Kidney epithelial cell (primary cell): ENCODE data around the gene CSPG5. TPM values are rescaled to one million over a fixed set of nuclear protein-coding genes. Genes with fewer than 3 reads are reported as not detected.

Source experiments
- DNase-seq: peaks from one replicate; pipeline ENCODE4 v3.0.0-alpha.2; 2010; ENCODE audit warnings: low read depth
- H3K27me3 ChIP-seq: 2 replicates; pipeline ENCODE4 v1.6.0; 2011; ENCODE audit warnings: low read length; ENCODE audit not compliant: control insufficient read depth, insufficient read depth
- H3K36me3 ChIP-seq: 2 replicates; pipeline ENCODE4 v1.5.1; 2011; ENCODE audit warnings: low read length; ENCODE audit not compliant: control insufficient read depth, insufficient read depth
- H3K4me3 ChIP-seq: 2 replicates; pipeline ENCODE4 v1.5.1; 2011; ENCODE audit warnings: low read depth, mild to moderate bottlenecking, control low read depth, low read length
- CTCF ChIP-seq: IDR thresholded peaks from 2 replicates; pipeline ENCODE4 v1.5.1; 2011; ENCODE audit warnings: mild to moderate bottlenecking, moderate library complexity, low read length, control low read depth, inconsistent platforms; ENCODE audit not compliant: insufficient read depth, poor library complexity, severe bottlenecking
- total RNA-seq: library from RNA; depleted of rRNA; stranded (reverse); fragments of >200 nt; gene quantifications from 2 replicates; pipeline ENCODE4 v1.2.3, GENCODE V29; 2015

Gene CSPG5
- total RNA-seq, 1 donor from 2014 or later = 0.71 TPM

DNA sequence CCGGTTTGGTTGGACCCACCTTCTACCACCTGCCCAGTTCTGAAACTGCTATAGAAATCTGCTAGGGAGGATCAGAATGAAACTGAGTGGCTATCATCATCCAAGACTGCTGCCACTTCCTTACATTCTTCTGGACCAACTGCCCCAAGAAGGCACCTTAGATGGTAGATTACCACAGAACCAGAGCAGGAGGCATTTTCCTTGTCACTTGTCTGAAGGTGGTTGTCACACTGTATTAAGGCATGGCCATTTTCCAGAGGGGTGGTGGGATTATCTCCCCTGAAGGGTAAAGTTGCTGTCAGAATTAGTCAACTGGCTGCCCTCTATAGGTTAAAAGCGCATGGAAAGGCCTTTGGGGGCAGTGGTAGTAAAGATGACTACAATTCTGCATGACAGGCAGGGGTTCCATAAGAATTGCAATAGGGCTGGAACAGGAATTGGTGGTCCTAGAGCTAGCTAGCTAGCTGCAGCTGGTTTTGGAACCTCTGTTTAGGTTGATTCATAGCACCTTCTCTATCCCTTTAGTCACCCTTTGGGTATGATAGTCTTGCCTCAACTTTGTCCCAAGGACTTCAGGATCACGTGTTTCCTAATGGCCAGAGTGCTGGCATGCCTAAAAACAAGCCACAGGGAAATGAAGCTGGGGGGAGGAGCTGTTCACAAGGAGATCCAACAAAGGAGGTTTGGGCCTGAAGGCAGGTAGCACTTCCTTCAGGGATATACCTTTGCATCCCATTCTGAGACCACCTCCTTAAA is 4.8 kb upstream of the CSPG5 start:
- no peak overlapping the region for H3K4me3 ChIP-seq
- H3K36me3 ChIP-seq = peaks cover 2% of the 10 kb centered on the region
- DNase-seq = no peak
- TF ChIP-seq CTCF = no peak
- peaks cover 15% of the 10 kb centered on the region for H3K27me3 ChIP-seq

DNA sequence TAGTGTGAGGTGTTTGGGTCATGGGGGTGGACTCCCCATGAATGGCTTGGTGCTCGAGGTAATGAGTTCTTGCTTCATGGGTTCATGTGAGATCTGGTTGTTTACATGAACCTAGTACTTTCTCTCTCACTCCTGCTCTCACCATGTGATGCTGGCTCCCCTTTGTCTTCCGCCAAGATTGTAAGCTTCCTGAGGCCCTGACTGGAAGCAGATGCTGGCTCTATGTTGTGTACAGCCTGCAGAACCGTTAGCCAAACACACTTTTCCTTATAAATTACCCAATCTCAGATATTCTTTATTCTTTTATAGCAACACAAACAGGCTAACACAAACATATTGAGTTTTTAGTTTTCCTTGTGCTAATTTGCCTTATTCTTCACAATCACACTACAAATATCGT is 3.2 kb upstream of the CSPG5 start:
- Histone ChIP-seq H3K4me3 (no peak overlapping the region), H3K27me3 (peaks cover 30% of the 10 kb centered on the region), H3K36me3 (no peaks in the 10 kb centered on the region)
- DNase-seq = no peak
- TF ChIP-seq CTCF = no peak

DNA sequence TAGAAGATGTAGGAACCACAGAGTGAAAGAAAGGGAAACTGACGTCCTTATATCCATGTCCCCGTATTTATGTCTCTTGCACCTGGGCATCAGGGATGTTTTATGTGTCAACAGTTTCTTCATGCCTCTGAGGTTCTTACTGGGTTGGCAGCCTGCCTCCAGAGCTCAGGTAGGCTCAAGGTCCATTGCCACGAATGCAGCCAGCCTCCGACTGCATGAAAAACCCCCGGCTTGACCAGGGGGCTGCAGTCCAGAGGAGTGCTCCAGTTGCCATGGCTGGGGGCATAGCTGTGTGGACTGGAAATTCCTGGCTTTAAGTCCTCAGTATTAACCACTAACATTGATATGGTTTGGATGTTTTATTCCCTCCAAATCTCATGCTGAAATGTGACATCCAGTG is 2.8 kb upstream of the CSPG5 start:
- TF ChIP-seq CTCF = no peak
- no peak overlapping the region for H3K4me3 ChIP-seq
- DNase-seq = no peak
- H3K36me3 ChIP-seq = no peaks in the 10 kb centered on the region
- H3K27me3 ChIP-seq = peaks cover 33% of the 10 kb centered on the region

GRCh38 chr3:47580481-47580880 is 1.8 kb upstream of the CSPG5 start:
- TF ChIP-seq CTCF = no peak
- H3K36me3 ChIP-seq = no peaks in the 10 kb centered on the region
- no peak overlapping the region for H3K4me3 ChIP-seq
- no peak for DNase-seq
- peaks cover 35% of the 10 kb centered on the region for H3K27me3 ChIP-seq

DNA sequence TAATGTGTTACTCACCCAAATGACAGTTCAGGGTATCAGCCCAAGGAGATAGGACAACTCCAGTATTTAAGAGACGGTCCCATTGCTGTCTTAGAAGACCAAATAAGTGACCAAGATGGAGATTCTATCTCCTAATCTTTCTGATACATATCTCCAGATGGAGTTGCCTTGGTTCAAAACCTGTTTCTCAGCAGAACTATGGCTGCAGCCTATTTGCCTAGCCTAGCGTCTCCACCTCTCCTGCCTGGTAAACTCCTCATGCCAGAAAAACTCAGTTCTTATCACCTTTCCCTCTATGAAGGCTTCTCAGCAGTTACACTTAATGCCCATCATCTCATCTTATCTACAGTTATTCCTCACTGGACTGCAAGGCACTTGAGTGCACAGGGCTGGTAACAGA is 1.2 kb upstream of the CSPG5 start:
- Histone ChIP-seq H3K27me3 (peaks cover 36% of the 10 kb centered on the region), H3K4me3 (no peak overlapping the region), H3K36me3 (no peaks in the 10 kb centered on the region)
- no peak for DNase-seq
- TF ChIP-seq CTCF = no peak

- Histone ChIP-seq H3K36me3 (no peaks in the 10 kb centered on the region), H3K4me3 (peak overlapping the region; percentile 43), H3K27me3 (peaks cover 44% of the 10 kb centered on the region)
- DNase-seq = no peak
- TF ChIP-seq CTCF = no peak
Measured at GRCh38 chr3:47578119-47578632, 489 bp downstream of the CSPG5 start.
